H1 (cell line): ENCODE results near the gene MEF2D. TPM values are rescaled to one million over a fixed set of nuclear protein-coding genes. Genes with fewer than 3 reads are reported as not detected.

Experiments used
- CHD1 ChIP-seq: IDR thresholded peaks from 2 replicates; pipeline ENCODE4 v1.6.1; 2012; ENCODE audit warnings: low read depth, low read length, improper control_type of control experiment
- HDAC2 ChIP-seq, 2 experiments: fragments of 300-600 bp in 1 of 2; sonication (generic) in 1 of 2; IDR thresholded peaks; 2 replicates each; pipeline ENCODE4 v1.6.1; 2011 to 2012; ENCODE audit warnings: low read depth in 2 of 2, low read length in 2 of 2, mild to moderate bottlenecking in 2 of 2, moderate library complexity in 2 of 2, borderline replicate concordance in 1 of 2, inconsistent platforms in 1 of 2
- RAD21 ChIP-seq, 2 experiments: IDR thresholded peaks in 1 of 2; conservative IDR thresholded peaks in 1 of 2; 2 replicates each; pipeline ENCODE4 v1.6.1; 2011; ENCODE audit warnings: low read depth in 2 of 2, low read length in 2 of 2, improper control_type of control experiment in 1 of 2, inconsistent platforms in 1 of 2, mild to moderate bottlenecking in 1 of 2, moderate library complexity in 1 of 2
- SIN3A ChIP-seq, 2 experiments: IDR thresholded peaks in 1 of 2; conservative IDR thresholded peaks in 1 of 2; 2 replicates each; pipeline ENCODE4 v1.6.1; 2011 to 2012; ENCODE audit warnings: low read length in 2 of 2, improper control_type of control experiment in 1 of 2, low read depth in 1 of 2, mild to moderate bottlenecking in 1 of 2
- polyA plus RNA-seq, 7 experiments: library from polyadenylated mRNA; depleted of rRNA in 3 of 7; stranded (reverse) in 5 of 7; unstranded in 2 of 7; fragments of >200 nt in 5 of 7; fragments of 200-250 nt in 2 of 7; gene quantifications; 1 replicate in 5 of 7; 2 replicates in 1 of 7; 4 replicates in 1 of 7; pipeline versions ENCODE4 v1.2.1 to v1.2.3, GENCODE V29; 2011 to 2013; ENCODE audit warnings: missing spikeins in 2 of 7, mixed read lengths in 2 of 7
- total RNA-seq: library from RNA; stranded (reverse); fragmentation: NEBNext Ultra II Directional; extraction: Animal tissue kit (Norgen Biotek cat#: 25700); gene quantifications from 2 replicates; pipeline ENCODE4 v1.2.1, GENCODE V29; 2021

Gene MEF2D
- total and polyA plus RNA-seq, 2 of the 8 experiments (the other 6 are each of a cell fraction or from before 2014, with no cell fraction given), result 17.3 to 20.3 TPM

DNA sequence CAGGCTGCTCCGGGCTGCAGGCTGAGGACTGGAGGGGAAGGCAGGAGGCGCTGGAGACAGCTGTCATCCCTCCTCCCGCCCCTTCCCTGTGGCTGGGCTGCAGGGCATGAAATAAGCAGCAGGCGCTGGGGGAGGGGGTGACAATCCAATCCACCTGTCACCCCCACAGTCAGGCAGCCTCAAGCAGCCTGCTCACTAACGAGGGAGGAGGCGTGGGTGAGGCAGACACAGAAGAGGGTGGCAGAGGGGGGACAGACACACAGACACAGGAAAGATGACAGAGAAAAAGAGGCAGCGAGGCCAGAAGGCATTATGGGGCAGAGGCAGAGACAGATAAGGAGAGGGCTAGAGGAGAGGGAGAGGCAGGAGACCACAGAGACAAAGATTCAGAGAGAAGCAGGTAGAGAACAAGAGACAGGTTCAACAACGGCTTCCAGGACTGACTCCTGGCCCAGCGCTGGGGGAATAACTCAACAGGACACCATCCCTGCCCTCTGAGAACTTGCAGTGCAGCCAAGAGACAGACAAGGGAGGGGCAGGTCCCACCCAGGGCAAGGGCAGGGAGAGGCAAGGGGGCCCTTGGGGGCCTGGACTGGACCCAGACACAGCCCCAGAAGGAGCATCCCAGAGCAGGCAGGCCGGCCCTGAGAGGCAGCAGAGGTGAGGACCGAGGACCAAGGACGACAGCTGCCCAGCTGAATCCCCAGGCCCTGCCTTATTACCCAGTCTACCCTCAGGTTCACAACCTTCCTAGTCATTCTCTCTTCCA, 11.2 kb downstream of the MEF2D start (continued):
- TF ChIP-seq HDAC2 (IDR thresholded peaks at IDR 0.05; ENCODE audit: borderline replicate concordance in 1 of 2, low read depth in 2 of 2, low read length in 2 of 2), result no peak
- TF ChIP-seq RAD21 (IDR thresholded peaks at IDR 0.05 in 1 of 2, conservative IDR thresholded peaks at IDR 0.05 in 1 of 2; ENCODE audit: low read depth in 2 of 2, low read length in 2 of 2), result peak; percentile 18 to 31; a peak in 1 of 4 replicates
- TF ChIP-seq CHD1, result no peak
- peak; percentile 84 to 89; a peak in 2 of 4 replicates for TF ChIP-seq SIN3A (conservative IDR thresholded peaks at IDR 0.05 in 1 of 2, IDR thresholded peaks at IDR 0.05 in 1 of 2; ENCODE audit: low read depth in 1 of 2, low read length in 2 of 2)
- TF ChIP-seq, all 59 proteins: peak for 4
